Transverse colon (tissue), 4 donors: ENCODE measurements around the gene VSTM5.
A peak's percentile ranks its signal among the peaks of the same experiment; 100 is the strongest.

Experiments
- CTCF ChIP-seq, 5 experiments: fragments of 200-600 bp in 3 of 5; fragments of 450-650 bp in 2 of 5; sonication (generic) in 3 of 5; IDR thresholded peaks; 1 replicate in 2 of 5; 2 replicates in 3 of 5; pipeline ENCODE4 v1.5.1; 2016 to 2017; ENCODE audit warnings: antibody characterized with exemption in 5 of 5, inconsistent platforms in 3 of 5, mild to moderate bottlenecking in 2 of 5, moderate library complexity in 1 of 5
- EP300 ChIP-seq: sonication (generic); formaldehyde crosslinking; IDR thresholded peaks from one replicate; pipeline ENCODE4 v1.6.1; 2017; ENCODE audit warnings: antibody characterized with exemption, low read depth
- POLR2A ChIP-seq: fragments of 450-650 bp; IDR thresholded peaks from one replicate; pipeline ENCODE4 v1.6.1; 2016; ENCODE audit warnings: antibody characterized with exemption, mild to moderate bottlenecking, moderate library complexity
- POLR2AphosphoS5 ChIP-seq, 3 donors: sonication (generic); formaldehyde crosslinking; IDR thresholded peaks; one replicate each; pipeline ENCODE4 v1.6.1; 2016; ENCODE audit warnings: antibody characterized with exemption in 3 of 3

- TF ChIP-seq POLR2A, result peak; percentile 16
- TF ChIP-seq CTCF (IDR thresholded peaks at IDR 0.05), result no peak
- TF ChIP-seq POLR2AphosphoS5 (IDR thresholded peaks at IDR 0.05), result no peak
- TF ChIP-seq EP300, result no peak
Observed at GRCh38 chr11:93849751-93850593, 446 bp downstream of the VSTM5 start.
